H1 (cell line): Measurements from ENCODE around the gene FAH. TPM values are rescaled to one million over a fixed set of nuclear protein-coding genes. Genes with fewer than 3 reads are reported as not detected.

Experiments
- CTCF ChIA-PET: fragments of 300-600 bp; sonication (Branson Sonifier 250); formaldehyde crosslinking; loops from one replicate; lab custom pipeline; 2021; ENCODE audit not compliant: partially characterized antibody; lab: Charles Lee
- POLR2A ChIA-PET: fragments of 300-600 bp; sonication (Branson Sonifier 250); formaldehyde crosslinking; loops from one replicate; lab custom pipeline; 2021; ENCODE audit warnings: inconsistent platforms; ENCODE audit not compliant: partially characterized antibody; lab: Charles Lee
- DNase-seq, 2 experiments: peaks; one replicate each; pipeline versions ENCODE4 v3.0.0 to v3.0.0-alpha.2; 2010 to 2022; ENCODE audit warnings: low spot score in 2 of 2, low read depth in 1 of 2, mixed read lengths in 1 of 2
- FAIRE-seq: peaks from 2 replicates; lab custom pipeline; 2011; peaks lifted over from hg19 to GRCh38; lab: Jason Lieb, UNC
- H2AFZ ChIP-seq: 2 replicates; pipeline ENCODE4 v1.8.1; 2012; ENCODE audit warnings: low read length, inconsistent platforms
- H2AK5ac ChIP-seq: 2 replicates; pipeline ENCODE4 v1.6.1; 2013; ENCODE audit warnings: low read depth, low read length
- H2BK120ac ChIP-seq: replicated peaks from 2 replicates; pipeline ENCODE3; 2013; ENCODE audit warnings: low read depth, low read length, inconsistent platforms
- H2BK12ac ChIP-seq: 2 replicates; pipeline ENCODE4 v1.6.1; 2013; ENCODE audit warnings: low read depth, low read length
- H2BK15ac ChIP-seq: 2 replicates; pipeline ENCODE4 v1.6.1; 2013; ENCODE audit warnings: low read length
- H2BK20ac ChIP-seq: 2 replicates; pipeline ENCODE4 v1.6.1; 2013; ENCODE audit warnings: low read length
- H2BK5ac ChIP-seq: 2 replicates; pipeline ENCODE4 v1.6.1; 2013; ENCODE audit warnings: low read depth, low read length
- H3K14ac ChIP-seq: 2 replicates; pipeline ENCODE4 v1.6.1; 2013; ENCODE audit warnings: inconsistent platforms; ENCODE audit not compliant: insufficient read length
- H3K18ac ChIP-seq: 2 replicates; pipeline ENCODE4 v1.6.1; 2013; ENCODE audit warnings: low read length; ENCODE audit errors: extremely low read depth
- H3K23ac ChIP-seq: 2 replicates; pipeline ENCODE4 v1.6.1; 2013; ENCODE audit warnings: inconsistent platforms; ENCODE audit not compliant: insufficient read length
- H3K23me2 ChIP-seq: 2 replicates; pipeline ENCODE4 v1.6.1; 2013; ENCODE audit warnings: low read depth, low read length
- H3K27ac ChIP-seq: 2 replicates; pipeline ENCODE4 v1.6.1; 2011; ENCODE audit warnings: low read depth, low read length, inconsistent platforms
- H3K27me3 ChIP-seq, 4 experiments: replicated peaks in 1 of 4; 1 replicate in 1 of 4; 2 replicates in 3 of 4; pipeline versions ENCODE4 v1.6.1 to v1.8.1; 2011 to 2013; ENCODE audit warnings: low read length in 3 of 4, mild to moderate bottlenecking in 3 of 4, inconsistent platforms in 2 of 4, mixed read lengths in 2 of 4, moderate library complexity in 1 of 4; ENCODE audit not compliant: control insufficient read depth in 3 of 4, insufficient read depth in 3 of 4; ENCODE audit errors: extremely low read depth in 1 of 4
- H3K36me3 ChIP-seq, 4 experiments: 2 replicates each; pipeline versions ENCODE4 v1.6.1 to v1.8.1; 2011 to 2013; ENCODE audit warnings: mild to moderate bottlenecking in 4 of 4, low read length in 3 of 4, moderate library complexity in 2 of 4, control low read depth in 1 of 4, inconsistent platforms in 1 of 4; ENCODE audit not compliant: insufficient read depth in 4 of 4, control insufficient read depth in 2 of 4
- H3K4ac ChIP-seq: replicated peaks from 2 replicates; pipeline ENCODE3; 2013; ENCODE audit warnings: low read length, low read depth, mixed read lengths, inconsistent platforms; ENCODE audit not compliant: insufficient read length
- H3K4me1 ChIP-seq, 4 experiments: replicated peaks in 1 of 4; 1 replicate in 1 of 4; 2 replicates in 3 of 4; pipeline versions ENCODE4 v1.6.1 to v1.8.1; 2011 to 2013; ENCODE audit warnings: low read length in 3 of 4, inconsistent platforms in 2 of 4, mixed read lengths in 1 of 4; ENCODE audit not compliant: insufficient read depth in 4 of 4, control insufficient read depth in 3 of 4
- H3K4me2 ChIP-seq, 2 experiments: 2 replicates each; pipeline versions ENCODE4 v1.6.1 to v1.8.1; 2011 to 2013; ENCODE audit warnings: low read depth in 2 of 2, low read length in 2 of 2, control low read depth in 1 of 2, inconsistent platforms in 1 of 2, mild to moderate bottlenecking in 1 of 2; ENCODE audit not compliant: insufficient read depth in 1 of 2
- H3K4me3 ChIP-seq, 4 experiments: fragments of 200-600, 300-600 bp in 1 of 4; sonication (generic), shearing (Covaris generic), sonication (Bioruptor Twin) in 1 of 4; 2 replicates each; pipeline versions ENCODE4 v1.5.1 to v1.8.1; 2011 to 2016; ENCODE audit warnings: low read length in 4 of 4, low read depth in 3 of 4, control low read depth in 2 of 4, inconsistent platforms in 2 of 4, mild to moderate bottlenecking in 2 of 4, mixed read lengths in 1 of 4, moderate library complexity in 1 of 4; ENCODE audit not compliant: insufficient read depth in 2 of 4; ENCODE audit errors: extremely low read depth in 1 of 4
- H3K56ac ChIP-seq: replicated peaks from 2 replicates; pipeline ENCODE3; 2013; ENCODE audit warnings: low read depth, mild to moderate bottlenecking, mixed read lengths, low read length, inconsistent platforms; ENCODE audit not compliant: insufficient read length
- H3K79me1 ChIP-seq: 2 replicates; pipeline ENCODE4 v1.6.1; 2013; ENCODE audit warnings: low read depth, low read length, control low read depth
- H3K79me2 ChIP-seq, 2 experiments: 2 replicates each; pipeline versions ENCODE4 v1.6.1 to v1.8.1; 2012 to 2013; ENCODE audit warnings: low read length in 2 of 2, mild to moderate bottlenecking in 2 of 2, inconsistent platforms in 1 of 2; ENCODE audit not compliant: insufficient read depth in 2 of 2, control insufficient read depth in 1 of 2
- H3K9ac ChIP-seq, 4 experiments: replicated peaks in 1 of 4; 1 replicate in 1 of 4; 2 replicates in 3 of 4; pipeline versions ENCODE4 v1.6.1 to v1.8.1; 2011 to 2013; ENCODE audit warnings: low read depth in 3 of 4, low read length in 3 of 4, control low read depth in 2 of 4, mild to moderate bottlenecking in 2 of 4, moderate library complexity in 2 of 4, inconsistent platforms in 1 of 4; ENCODE audit errors: extremely low read depth in 1 of 4
- H3K9me3 ChIP-seq, 2 experiments: 2 replicates each; pipeline versions ENCODE4 v1.6.1 to v1.8.1; 2012 to 2013; ENCODE audit warnings: mild to moderate bottlenecking in 2 of 2, moderate library complexity in 2 of 2, control low read depth in 1 of 2, inconsistent platforms in 1 of 2, low read depth in 1 of 2, low read length in 1 of 2, mixed read lengths in 1 of 2; ENCODE audit not compliant: insufficient read depth in 2 of 2
- H4K20me1 ChIP-seq, 2 experiments: replicated peaks in 1 of 2; 2 replicates each; pipeline versions ENCODE3 to v1.8.1; 2011 to 2013; ENCODE audit warnings: inconsistent platforms in 2 of 2, low read length in 2 of 2, mild to moderate bottlenecking in 1 of 2; ENCODE audit not compliant: insufficient read depth in 2 of 2, control insufficient read depth in 1 of 2
- H4K5ac ChIP-seq: 2 replicates; pipeline ENCODE4 v1.6.1; 2013; ENCODE audit warnings: low read length, low read depth, mixed read lengths, inconsistent platforms; ENCODE audit not compliant: insufficient read length
- H4K8ac ChIP-seq: 2 replicates; pipeline ENCODE4 v1.8.0; 2013; ENCODE audit warnings: mild to moderate bottlenecking, moderate library complexity, low read length, inconsistent platforms; ENCODE audit not compliant: insufficient read depth; ENCODE audit errors: extremely low read depth
- H4K91ac ChIP-seq: replicated peaks from 2 replicates; pipeline ENCODE3; 2013; ENCODE audit warnings: low read length, mixed read lengths, inconsistent platforms; ENCODE audit not compliant: insufficient read length
- BRCA1 ChIP-seq: IDR thresholded peaks from 2 replicates; pipeline ENCODE4 v1.6.1; 2012; ENCODE audit warnings: low read depth, low read length, improper control_type of control experiment
- CHD1 ChIP-seq: IDR thresholded peaks from 2 replicates; pipeline ENCODE4 v1.6.1; 2012; ENCODE audit warnings: low read depth, low read length, improper control_type of control experiment
- E2F6 ChIP-seq: IDR thresholded peaks from 2 replicates; pipeline ENCODE4 v1.6.1; 2012; ENCODE audit warnings: inconsistent platforms
- JUND ChIP-seq: IDR thresholded peaks from 2 replicates; pipeline ENCODE4 v1.6.1; 2011; ENCODE audit warnings: mild to moderate bottlenecking, improper control_type of control experiment, low read length
- RFX5 ChIP-seq: IDR thresholded peaks from 2 replicates; pipeline ENCODE4 v1.6.1; 2011; ENCODE audit warnings: low read depth, low read length, improper control_type of control experiment, borderline replicate concordance
- SAP30 ChIP-seq: fragments of 300-600 bp; sonication (generic); IDR thresholded peaks from 2 replicates; pipeline ENCODE4 v1.7.1; 2012; ENCODE audit warnings: low read length, moderate library complexity, mild to moderate bottlenecking, inconsistent platforms; ENCODE audit not compliant: insufficient read depth, insufficient replicate concordance
- SRF ChIP-seq: IDR thresholded peaks from 2 replicates; pipeline ENCODE4 v1.6.1; 2011; ENCODE audit warnings: mild to moderate bottlenecking, low read depth, low read length, moderate library complexity
- TCF12 ChIP-seq: IDR thresholded peaks from 2 replicates; pipeline ENCODE4 v1.6.1; 2011; ENCODE audit warnings: low read depth, mild to moderate bottlenecking, low read length
- ZNF274 ChIP-seq: IDR thresholded peaks from 2 replicates; pipeline ENCODE4 v1.7.0; 2012; ENCODE audit warnings: low read length, borderline replicate concordance; ENCODE audit errors: extremely low read depth
- WGBS, 2 experiments: shearing (Covaris generic) in 1 of 2; methylation state at CpG; one replicate each; pipeline versions ENCODE4 v1.1.6 to v1.1.7; 2013 to 2015; ENCODE audit warnings: low lambda C conversion rate in 2 of 2, mixed read lengths in 2 of 2, inconsistent platforms in 1 of 2, low coverage in 1 of 2, missing lambda C conversion rate in 1 of 2; ENCODE audit not compliant: insufficient replicate concordance in 2 of 2, insufficient coverage in 1 of 2, insufficient read length in 1 of 2; ENCODE audit errors: extremely low coverage in 1 of 2, missing lambda C conversion rate in 1 of 2; 5-methylcytosine and 5-hydroxymethylcytosine counted together
- polyA plus RNA-seq, 7 experiments: library from polyadenylated mRNA; depleted of rRNA in 3 of 7; stranded (reverse) in 5 of 7; unstranded in 2 of 7; fragments of >200 nt in 5 of 7; fragments of 200-250 nt in 2 of 7; gene quantifications; 1 replicate in 5 of 7; 2 replicates in 1 of 7; 4 replicates in 1 of 7; pipeline versions ENCODE4 v1.2.1 to v1.2.3, GENCODE V29; 2011 to 2013; ENCODE audit warnings: missing spikeins in 2 of 7, mixed read lengths in 2 of 7
- total RNA-seq: library from RNA; stranded (reverse); fragmentation: NEBNext Ultra II Directional; extraction: Animal tissue kit (Norgen Biotek cat#: 25700); gene quantifications from 2 replicates; pipeline ENCODE4 v1.2.1, GENCODE V29; 2021

The FAH gene
- total and polyA plus RNA-seq, 2 of the 8 experiments (the other 6 are each of a cell fraction or from before 2014, with no cell fraction given) = 20.0 to 21.7 TPM

GRCh38 chr15:80157215-80157614 lies 4.4 kb downstream of the FAH start:
- no peak for DNase-seq
- H3K4me2 ChIP-seq = no peak overlapping the region
- H3K9ac ChIP-seq = no peak overlapping the region
- H2BK5ac ChIP-seq = no peak overlapping the region
- H3K4ac ChIP-seq = no peak overlapping the region
- WGBS, 2 experiments = 83% methylated on average over 5 of the region's 5 CpGs; no CpG with 5 or more reads in 1 of the 2 experiments
- no peak overlapping the region for H3K56ac ChIP-seq
- H2BK20ac ChIP-seq = no peak overlapping the region
- no peak overlapping the region for H2BK12ac ChIP-seq
- peaks cover 0 to 2% (median 0%) of the 10 kb centered on the region in 4 experiments; a peak in 1 of 7 replicates for H3K27me3 ChIP-seq
- H3K36me3 ChIP-seq = peaks cover 0 to 4% (median under 1%) of the 10 kb centered on the region in 4 experiments; a peak in 3 of 8 replicates
- no peaks in the 10 kb centered on the region for H3K9me3 ChIP-seq
- H4K91ac ChIP-seq = no peak overlapping the region
- H4K20me1 ChIP-seq = peaks cover 0 to 3% of the 10 kb centered on the region in 2 experiments
- no peak overlapping the region for H3K27ac ChIP-seq
- H2AK5ac ChIP-seq = no peak overlapping the region
- H2BK15ac ChIP-seq = no peak overlapping the region
- no peak overlapping the region for H4K8ac ChIP-seq
- FAIRE-seq = no peak
- H3K23me2 ChIP-seq = peaks cover 7% of the 10 kb centered on the region; the same call in 1 of the 2 replicates
- ChIA-PET CTCF (interaction anchor here (1.1 to 2.3 kb wide), 4 partner anchors 15 to 253 kb away, joined by 3 to 17 read pairs (median 4); no protein-coding TSS in a partner anchor), POLR2A (interaction anchor here (0.7 to 2.0 kb wide), 3 partner anchors 11 to 246 kb away, joined by 3 to 7 read pairs (median 3); no protein-coding TSS in a partner anchor)
- H3K4me1 ChIP-seq = peaks cover 0 to 12% (median 2%) of the 10 kb centered on the region in 4 experiments; a peak in 3 of 7 replicates
- H2AFZ ChIP-seq = no peak overlapping the region
- H3K79me2 ChIP-seq = no peaks in the 10 kb centered on the region
- H2BK120ac ChIP-seq = no peak overlapping the region
- no peak overlapping the region for H3K4me3 ChIP-seq
- H4K5ac ChIP-seq = no peak overlapping the region
- H3K79me1 ChIP-seq = peaks cover 3% of the 10 kb centered on the region; the same call in 1 of the 2 replicates
- no peak overlapping the region for H3K18ac ChIP-seq
- H3K14ac ChIP-seq = no peak overlapping the region
- H3K23ac ChIP-seq = no peak overlapping the region
- no peak for TF ChIP-seq RFX5
- no peak for TF ChIP-seq TCF12
- no peak for TF ChIP-seq CHD1
- TF ChIP-seq ZNF274 = no peak
- no peak for TF ChIP-seq JUND
- no peak for TF ChIP-seq E2F6
- TF ChIP-seq SRF = no peak
- no peak for TF ChIP-seq BRCA1
- TF ChIP-seq SAP30 = no peak
